Measurements from ENCODE around the gene FHOD3. TPM values are rescaled to one million over a fixed set of nuclear protein-coding genes. Genes with fewer than 3 reads are reported as not detected.
"Not testable (repeated sequence)": the region's sequence is repeated elsewhere in the genome, so short reads cannot be mapped to it uniquely, and the experiment has no call there.

FHOD3 gene
- total RNA-seq, 2 donors from 2014 or later = 2.8 to 3.1 TPM

DNA sequence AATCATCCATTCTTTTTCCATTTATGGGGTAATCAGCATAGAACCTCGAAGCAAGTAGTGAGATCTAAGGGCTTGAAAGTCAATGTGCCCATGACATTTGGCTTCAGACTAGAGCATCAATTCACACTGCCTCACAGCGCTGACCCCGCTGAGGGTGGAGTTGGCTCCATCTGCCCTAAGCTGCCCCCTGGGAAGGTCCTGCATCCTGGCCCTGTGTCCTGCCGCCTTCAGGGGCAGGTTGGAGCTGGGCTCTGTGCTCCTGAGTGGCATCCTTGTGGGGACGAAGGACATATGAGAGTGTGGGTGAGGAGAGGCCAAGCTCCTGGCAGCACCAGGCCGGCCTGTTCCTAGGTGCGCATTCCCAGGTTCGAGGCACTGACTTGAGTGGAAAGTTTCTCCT lies 249.4 kb downstream of the FHOD3 start:
- TF ChIP-seq, protein P1, sequence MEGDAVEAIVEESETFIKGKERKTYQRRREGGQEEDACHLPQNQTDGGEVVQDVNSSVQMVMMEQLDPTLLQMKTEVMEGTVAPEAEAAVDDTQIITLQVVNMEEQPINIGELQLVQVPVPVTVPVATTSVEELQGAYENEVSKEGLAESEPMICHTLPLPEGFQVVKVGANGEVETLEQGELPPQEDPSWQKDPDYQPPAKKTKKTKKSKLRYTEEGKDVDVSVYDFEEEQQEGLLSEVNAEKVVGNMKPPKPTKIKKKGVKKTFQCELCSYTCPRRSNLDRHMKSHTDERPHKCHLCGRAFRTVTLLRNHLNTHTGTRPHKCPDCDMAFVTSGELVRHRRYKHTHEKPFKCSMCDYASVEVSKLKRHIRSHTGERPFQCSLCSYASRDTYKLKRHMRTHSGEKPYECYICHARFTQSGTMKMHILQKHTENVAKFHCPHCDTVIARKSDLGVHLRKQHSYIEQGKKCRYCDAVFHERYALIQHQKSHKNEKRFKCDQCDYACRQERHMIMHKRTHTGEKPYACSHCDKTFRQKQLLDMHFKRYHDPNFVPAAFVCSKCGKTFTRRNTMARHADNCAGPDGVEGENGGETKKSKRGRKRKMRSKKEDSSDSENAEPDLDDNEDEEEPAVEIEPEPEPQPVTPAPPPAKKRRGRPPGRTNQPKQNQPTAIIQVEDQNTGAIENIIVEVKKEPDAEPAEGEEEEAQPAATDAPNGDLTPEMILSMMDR (conservative IDR thresholded peaks at IDR 0.05) = no peak
- Mint-ChIP-seq H3K27ac (no peak overlapping the region), H3K4me3 (no peak overlapping the region), H3K27me3 (ENCODE audit: insufficient read depth) (no peaks in the 10 kb centered on the region), H3K9me3 (peaks cover 5% of the 10 kb centered on the region), H3K4me1 (peaks cover 6% of the 10 kb centered on the region), H3K36me3 (ENCODE audit: low read depth) (no peaks in the 10 kb centered on the region)
- Histone ChIP-seq H3K4me1 (ENCODE audit: control insufficient read depth, insufficient read depth, low read length) (no peaks in the 10 kb centered on the region), H3K27me3 (ENCODE audit: control insufficient read depth, insufficient read depth, low read length, poor library complexity, severe bottlenecking) (no peaks in the 10 kb centered on the region), H3K4me3 (ENCODE audit: low read length) (no peak overlapping the region), H3K9ac (ENCODE audit: extremely low read depth, low read length, poor library complexity, severe bottlenecking) (no peak overlapping the region), H3K9me3 (ENCODE audit: control insufficient read depth, low read length) (no peaks in the 10 kb centered on the region), H3K27ac (ENCODE audit: low read depth, low read length) (no peak overlapping the region), H3K36me3 (ENCODE audit: control insufficient read depth, insufficient read depth, low read length) (no peaks in the 10 kb centered on the region)
- 91 to 94% methylated on average over 6 to 8 of the region's 8 CpGs for WGBS, 2 experiments (ENCODE audit: insufficient coverage in 1 of 2, insufficient read length in 1 of 2)
- no peak for DNase-seq

DNA sequence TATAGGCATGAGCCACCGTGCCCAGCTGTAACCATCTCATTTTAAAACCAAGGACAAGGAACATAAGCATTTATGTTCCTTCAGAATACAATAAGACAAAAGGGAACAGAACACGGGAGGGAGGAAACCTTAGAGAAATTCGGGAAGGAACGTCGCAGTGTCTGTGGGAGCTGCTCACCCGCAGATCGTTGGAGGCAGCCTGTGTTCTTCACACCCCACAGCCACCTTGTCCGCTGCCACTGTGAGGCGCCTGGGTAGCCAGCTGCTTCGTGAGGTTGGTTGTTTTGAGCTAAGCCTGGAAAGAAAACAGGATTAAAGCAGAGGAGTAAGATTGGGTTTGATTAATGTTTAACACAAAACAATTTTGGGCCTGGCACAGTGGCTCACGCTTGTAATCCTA lies 250.0 kb downstream of the FHOD3 start:
- Mint-ChIP-seq H3K27me3 (ENCODE audit: insufficient read depth) (no peaks in the 10 kb centered on the region), H3K4me1 (peaks cover 6% of the 10 kb centered on the region), H3K36me3 (ENCODE audit: low read depth) (no peaks in the 10 kb centered on the region), H3K4me3 (no peak overlapping the region), H3K9me3 (peaks cover 5% of the 10 kb centered on the region), H3K27ac (no peak overlapping the region)
- Histone ChIP-seq H3K4me3 (ENCODE audit: low read length) (no peak overlapping the region), H3K9ac (ENCODE audit: extremely low read depth, low read length, poor library complexity, severe bottlenecking) (no peak overlapping the region), H3K27me3 (ENCODE audit: control insufficient read depth, insufficient read depth, low read length, poor library complexity, severe bottlenecking) (no peaks in the 10 kb centered on the region), H3K36me3 (ENCODE audit: control insufficient read depth, insufficient read depth, low read length) (no peaks in the 10 kb centered on the region), H3K4me1 (ENCODE audit: control insufficient read depth, insufficient read depth, low read length) (no peaks in the 10 kb centered on the region), H3K9me3 (ENCODE audit: control insufficient read depth, low read length) (no peaks in the 10 kb centered on the region), H3K27ac (ENCODE audit: low read depth, low read length) (no peak overlapping the region)
- 91 to 92% methylated on average over 9 to 11 of the region's 11 CpGs for WGBS, 2 experiments (ENCODE audit: insufficient coverage in 1 of 2, insufficient read length in 1 of 2)
- DNase-seq = peak; percentile 58
- TF ChIP-seq, protein P1 (conservative IDR thresholded peaks at IDR 0.05) = no peak

DNA sequence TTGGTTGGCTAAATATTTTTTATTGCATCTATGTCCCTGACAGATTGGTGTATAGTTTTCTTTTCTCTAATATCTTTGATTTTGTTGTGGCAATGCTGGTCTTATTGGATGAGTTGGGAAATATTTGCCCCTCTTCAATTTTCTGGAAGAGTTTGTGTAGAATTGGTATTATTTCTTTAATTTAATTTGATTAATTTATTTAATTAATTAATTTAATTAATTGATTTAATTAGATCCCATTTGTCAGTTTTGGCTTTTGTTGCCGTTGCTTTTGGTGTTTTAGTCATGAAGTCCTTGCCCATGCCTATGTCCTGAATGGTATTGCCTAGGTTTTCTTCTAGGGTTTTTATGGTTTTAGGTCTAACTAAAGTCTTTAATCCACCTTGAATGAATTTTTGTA lies 253.8 kb downstream of the FHOD3 start:
- not testable (repeated sequence) for H3K36me3 ChIP-seq (ENCODE audit: control insufficient read depth, insufficient read depth, low read length); H3K27ac Mint-ChIP-seq; H3K4me1 Mint-ChIP-seq; H3K4me3 ChIP-seq (ENCODE audit: low read length); H3K27me3 ChIP-seq (ENCODE audit: control insufficient read depth, insufficient read depth, low read length, poor library complexity, severe bottlenecking); H3K4me3 Mint-ChIP-seq; H3K36me3 Mint-ChIP-seq (ENCODE audit: low read depth); H3K9me3 ChIP-seq (ENCODE audit: control insufficient read depth, low read length); DNase-seq; H3K27ac ChIP-seq (ENCODE audit: low read depth, low read length); H3K9ac ChIP-seq (ENCODE audit: extremely low read depth, low read length, poor library complexity, severe bottlenecking); H3K4me1 ChIP-seq (ENCODE audit: control insufficient read depth, insufficient read depth, low read length); H3K27me3 Mint-ChIP-seq (ENCODE audit: insufficient read depth); H3K9me3 Mint-ChIP-seq
- 88% methylated on average over 1 of the region's 1 CpG; no CpG with 5 or more reads in 1 of the 2 experiments for WGBS, 2 experiments (ENCODE audit: insufficient coverage in 1 of 2, insufficient read length in 1 of 2)

DNA sequence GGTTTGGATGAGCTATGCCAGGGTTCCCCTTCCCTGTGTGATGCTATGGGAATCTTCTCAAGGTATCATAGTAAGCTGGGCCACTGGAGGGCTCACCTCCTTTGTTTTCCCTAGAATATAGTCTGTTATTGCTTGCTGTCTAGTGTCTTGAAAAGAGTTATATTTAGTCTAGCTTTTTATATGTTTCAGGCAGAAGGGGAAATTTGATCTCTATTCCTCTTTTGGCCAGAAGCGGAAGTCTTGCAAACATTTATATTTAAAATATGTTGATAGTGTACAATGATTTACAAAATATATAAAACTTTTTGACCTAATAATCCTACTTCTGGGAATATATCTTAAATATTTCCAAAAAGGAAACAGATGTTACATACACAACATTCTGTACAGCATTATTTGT lies 260.7 kb downstream of the FHOD3 start:
- no peak overlapping the region for H3K4me3 Mint-ChIP-seq
- Histone ChIP-seq H3K27ac (ENCODE audit: low read depth, low read length) (no peak overlapping the region), H3K9me3 (ENCODE audit: control insufficient read depth, low read length) (no peaks in the 10 kb centered on the region), H3K4me3 (ENCODE audit: low read length) (no peak overlapping the region), H3K36me3 (ENCODE audit: control insufficient read depth, insufficient read depth, low read length) (no peaks in the 10 kb centered on the region), H3K9ac (ENCODE audit: extremely low read depth, low read length, poor library complexity, severe bottlenecking) (no peak overlapping the region), H3K27me3 (ENCODE audit: control insufficient read depth, insufficient read depth, low read length, poor library complexity, severe bottlenecking) (no peaks in the 10 kb centered on the region), H3K4me1 (ENCODE audit: control insufficient read depth, insufficient read depth, low read length) (no peaks in the 10 kb centered on the region)
- no peaks in the 10 kb centered on the region for H3K4me1 Mint-ChIP-seq
- no peaks in the 10 kb centered on the region for H3K36me3 Mint-ChIP-seq (ENCODE audit: low read depth)
- no peak overlapping the region for H3K27ac Mint-ChIP-seq
- H3K9me3 Mint-ChIP-seq = peaks cover 2% of the 10 kb centered on the region
- no CpG with 5 or more reads among the region's 1 CpG for whole genome bisulfite sequencing, 2 experiments (ENCODE audit: insufficient coverage in 1 of 2, insufficient read length in 1 of 2)
- TF ChIP-seq, protein P1 (conservative IDR thresholded peaks at IDR 0.05) = peak; percentile 16
- DNase-seq = no peak
- H3K27me3 Mint-ChIP-seq (ENCODE audit: insufficient read depth) = peaks cover 5% of the 10 kb centered on the region
